GM23338 (cell line): ENCODE measurements around the gene UBE2G1.

Source experiments
- CREB1 ChIP-seq: fragments of 250-450 bp; sonication (Bioruptor Pico); IDR thresholded peaks from 2 replicates; pipeline ENCODE4 v1.5.0; 2020; ENCODE audit warnings: low read depth, mild to moderate bottlenecking, moderate library complexity
- CTCF ChIP-seq, 2 experiments: fragments of 200-600 bp in 1 of 2; sonication (generic) in 1 of 2; conservative IDR thresholded peaks; 2 replicates each; pipeline versions ENCODE4 v1.5.1 to v1.6.1; 2016 to 2017; ENCODE audit warnings: antibody characterized with exemption in 2 of 2, low read depth in 2 of 2, mild to moderate bottlenecking in 2 of 2, moderate library complexity in 1 of 2
- EZH2 ChIP-seq: fragments of 200-600 bp; sonication (generic); IDR thresholded peaks from one replicate; pipeline ENCODE4 v1.8.0; 2017; ENCODE audit warnings: antibody characterized with exemption, mild to moderate bottlenecking, low read depth; ENCODE audit not compliant: unreplicated experiment
- EZH2phosphoT487 ChIP-seq: fragments of 200-600 bp; sonication (generic); IDR thresholded peaks from one replicate; pipeline ENCODE4 v1.8.1; 2018; ENCODE audit warnings: antibody characterized with exemption; ENCODE audit not compliant: unreplicated experiment
- NANOG ChIP-seq: IDR thresholded peaks from 2 replicates; pipeline ENCODE4 v1.6.1; 2016; ENCODE audit warnings: antibody characterized with exemption, borderline replicate concordance
- ZNF331 ChIP-seq: fragments of 250-450 bp; sonication (Bioruptor Pico); IDR thresholded peaks from 2 replicates; pipeline ENCODE4 v1.5.0; 2020; ENCODE audit warnings: low read depth, mild to moderate bottlenecking, moderate library complexity

GRCh38 chr17:4326608-4327007, 39.9 kb downstream of the UBE2G1 start:
- TF ChIP-seq CTCF (conservative IDR thresholded peaks at IDR 0.05; ENCODE audit: low read depth in 2 of 2), result no peak
- no peak for TF ChIP-seq EZH2
- no peak for TF ChIP-seq ZNF331 (CRISPR knock-in tag)
- TF ChIP-seq CREB1 (CRISPR knock-in tag), result no peak
- no peak for TF ChIP-seq NANOG
- TF ChIP-seq EZH2phosphoT487, result no peak
